GM12892 (cell line): ENCODE results near the gene SORCS3.

Experiments
- POLR2A ChIP-seq: IDR thresholded peaks from 2 replicates; pipeline ENCODE4 v1.6.1; 2011; ENCODE audit warnings: low read depth, low read length, control low read depth
- TAF1 ChIP-seq: IDR thresholded peaks from 2 replicates; pipeline ENCODE4 v1.6.1; 2011; ENCODE audit warnings: low read depth, mild to moderate bottlenecking, control low read depth, low read length, borderline replicate concordance

- TF ChIP-seq TAF1 (no peak), POLR2A (no peak)
Measured at GRCh38 chr10:104678658-104679057, 37.6 kb downstream of the SORCS3 start.
